HG02588 (cell line): Measurements from ENCODE around the gene GUK1.

ENCODE experiments used
- ATAC-seq: cut with Tn5 transposase; IDR thresholded peaks from one replicate; pipeline ENCODE4 v1.9.1; 2021; ENCODE audit warnings: mild to moderate bottlenecking, moderate library complexity; ENCODE audit not compliant: unreplicated experiment

The GUK1 gene

GRCh38 chr1:228123505-228123904, 16.6 kb upstream of the GUK1 start:
- ATAC-seq: no peak

- ATAC-seq: no peak
These were observed 14.9 kb upstream of the GUK1 start for GRCh38 chr1:228125185-228125584.

GRCh38 chr1:228131766-228132165, 8.3 kb upstream of the GUK1 start:
- no peak for ATAC-seq

- ATAC-seq: no peak
These were observed 5.5 kb upstream of the GUK1 start for GRCh38 chr1:228134591-228134990.

- ATAC-seq: no peak
These were observed 3.2 kb upstream of the GUK1 start for GRCh38 chr1:228136901-228137300.

- no peak for ATAC-seq
These were observed 611 bp upstream of the GUK1 start for GRCh38 chr1:228139406-228139930.

GRCh38 chr1:228140724-228141225, 696 bp downstream of the GUK1 start:
- ATAC-seq: no peak

- ATAC-seq: no peak
These were observed 1.4 kb downstream of the GUK1 start for GRCh38 chr1:228141226-228142044.

- ATAC-seq: no peak
These were observed 2.1 kb downstream of the GUK1 start for GRCh38 chr1:228142155-228142691.

- ATAC-seq: no peak
These were observed 2.6 kb downstream of the GUK1 start for GRCh38 chr1:228142701-228143136.

- no peak for ATAC-seq
These were observed 3.6 kb downstream of the GUK1 start for GRCh38 chr1:228143480-228144192.

- no peak for ATAC-seq
These were observed 4.3 kb downstream of the GUK1 start for GRCh38 chr1:228144193-228144992.

GRCh38 chr1:228144993-228145343, 4.9 kb downstream of the GUK1 start:
- no peak for ATAC-seq

- ATAC-seq: no peak
These were observed 5.7 kb downstream of the GUK1 start for GRCh38 chr1:228145463-228146416.

- no peak for ATAC-seq
These were observed 6.5 kb downstream of the GUK1 start for GRCh38 chr1:228146417-228147150.

GRCh38 chr1:228147151-228147693, 7.1 kb downstream of the GUK1 start:
- ATAC-seq: no peak

- no peak for ATAC-seq
These were observed 7.7 kb downstream of the GUK1 start for GRCh38 chr1:228147768-228148167.

GRCh38 chr1:228148196-228148861, 8.2 kb downstream of the GUK1 start:
- ATAC-seq: no peak
